K562 (cell line): ENCODE results near the gene DHX8. TPM values are rescaled to one million over a fixed set of nuclear protein-coding genes. Genes with fewer than 3 reads are reported as not detected.
A peak's percentile ranks its signal among the peaks of the same experiment; 100 is the strongest.

Source experiments
- CCNT2 ChIP-seq: IDR thresholded peaks from 2 replicates; pipeline ENCODE4 v1.6.1; 2011; ENCODE audit warnings: borderline replicate concordance, low read depth, mild to moderate bottlenecking, moderate library complexity, mixed read lengths, low read length; ENCODE audit not compliant: insufficient read length; ENCODE audit errors: extremely low read depth
- HMG20A ChIP-seq: fragments of 450-650 bp; formaldehyde crosslinking; conservative IDR thresholded peaks from 2 replicates; pipeline ENCODE4 v1.4.0; 2020; ENCODE audit warnings: mild to moderate bottlenecking, mixed read lengths
- TAF1 ChIP-seq: IDR thresholded peaks from 2 replicates; pipeline ENCODE4 v1.6.1; 2011; ENCODE audit warnings: mild to moderate bottlenecking, low read length, moderate library complexity; ENCODE audit not compliant: insufficient read depth, control insufficient read depth, severe bottlenecking; ENCODE audit errors: extremely low read depth
- ZNF740 ChIP-seq, 3 experiments: fragments of 200-800 bp in 1 of 3; sonication (Bioruptor generic) in 1 of 3; sonication (generic) in 1 of 3; formaldehyde crosslinking in 1 of 3; IDR thresholded peaks; 2 replicates each; pipeline versions ENCODE4 v1.6.1 to v1.8.0; 2016 to 2022; ENCODE audit warnings: mild to moderate bottlenecking in 2 of 3, missing compliant biosample characterization in 2 of 3, missing genetic modification characterization in 2 of 3, missing genetic modification reagents in 1 of 3
- polyA plus RNA-seq, 8 experiments: library from polyadenylated mRNA; depleted of rRNA in 4 of 8; stranded (reverse) in 5 of 8; unstranded in 3 of 8; fragments of >200 nt; fragmentation: Nextera tagmentation in 2 of 8; fragmentation: Illumina TruSeq in 1 of 8; extraction: Ambion mirVana in 2 of 8; extraction: Trizol in 1 of 8; gene quantifications; 2 replicates each; pipeline versions ENCODE4 v1.2.1 to v1.2.3, GENCODE V29; 2011 to 2014; ENCODE audit warnings: inconsistent platforms in 1 of 8, missing spikeins in 1 of 8
- total RNA-seq, 7 experiments: library from RNA; depleted of rRNA in 6 of 7; stranded (reverse); fragments of >200 nt in 6 of 7; fragmentation: Illumina TruSeq in 2 of 7; extraction: Trizol in 2 of 7; gene quantifications; 2 replicates each; pipeline versions ENCODE4 v1.2.1 to v1.2.3, GENCODE V29; 2011 to 2021; ENCODE audit warnings: low replicate concordance in 1 of 7
- TF ChIP-seq, protein P1 (sequence below), 2 experiments: fragments of 450-650 bp; formaldehyde crosslinking in 1 of 2; IDR thresholded peaks; 2 replicates each; pipeline versions ENCODE4 v1.4.0 to v1.6.1; 2014 to 2020; ENCODE audit warnings: mild to moderate bottlenecking in 2 of 2, borderline replicate concordance in 1 of 2, low read depth in 1 of 2
- TF ChIP-seq, protein P2 (sequence below), 2 experiments: fragments of 450-650 bp in 1 of 2; IDR thresholded peaks; 2 replicates each; pipeline ENCODE4 v1.6.1; 2011 to 2017; ENCODE audit warnings: low read depth in 2 of 2, antibody characterized with exemption in 1 of 2, borderline replicate concordance in 1 of 2, low read length in 1 of 2, mild to moderate bottlenecking in 1 of 2, mixed read lengths in 1 of 2; ENCODE audit not compliant: control insufficient read depth in 1 of 2
- TF ChIP-seq, protein P3 (sequence below): sonication (generic); formaldehyde crosslinking; IDR thresholded peaks from 2 replicates; pipeline ENCODE4 v1.9.0; 2022; ENCODE audit warnings: mild to moderate bottlenecking, missing genetic modification reagents
- TF ChIP-seq, protein P4 (sequence below): fragments of 450-650 bp; IDR thresholded peaks from 2 replicates; pipeline ENCODE4 v1.6.1; 2014; ENCODE audit warnings: low read depth, mild to moderate bottlenecking, moderate library complexity, borderline replicate concordance

Gene DHX8
- total and polyA plus RNA-seq, 9 of the 15 experiments (the other 6 are each of a cell fraction or from before 2014, with no cell fraction given): 16.7 to 42.5 (median 25.6) TPM

GRCh38 chr17:43483674-43484551, at the start of gene DHX8 (continued):
- TF ChIP-seq, protein P1, sequence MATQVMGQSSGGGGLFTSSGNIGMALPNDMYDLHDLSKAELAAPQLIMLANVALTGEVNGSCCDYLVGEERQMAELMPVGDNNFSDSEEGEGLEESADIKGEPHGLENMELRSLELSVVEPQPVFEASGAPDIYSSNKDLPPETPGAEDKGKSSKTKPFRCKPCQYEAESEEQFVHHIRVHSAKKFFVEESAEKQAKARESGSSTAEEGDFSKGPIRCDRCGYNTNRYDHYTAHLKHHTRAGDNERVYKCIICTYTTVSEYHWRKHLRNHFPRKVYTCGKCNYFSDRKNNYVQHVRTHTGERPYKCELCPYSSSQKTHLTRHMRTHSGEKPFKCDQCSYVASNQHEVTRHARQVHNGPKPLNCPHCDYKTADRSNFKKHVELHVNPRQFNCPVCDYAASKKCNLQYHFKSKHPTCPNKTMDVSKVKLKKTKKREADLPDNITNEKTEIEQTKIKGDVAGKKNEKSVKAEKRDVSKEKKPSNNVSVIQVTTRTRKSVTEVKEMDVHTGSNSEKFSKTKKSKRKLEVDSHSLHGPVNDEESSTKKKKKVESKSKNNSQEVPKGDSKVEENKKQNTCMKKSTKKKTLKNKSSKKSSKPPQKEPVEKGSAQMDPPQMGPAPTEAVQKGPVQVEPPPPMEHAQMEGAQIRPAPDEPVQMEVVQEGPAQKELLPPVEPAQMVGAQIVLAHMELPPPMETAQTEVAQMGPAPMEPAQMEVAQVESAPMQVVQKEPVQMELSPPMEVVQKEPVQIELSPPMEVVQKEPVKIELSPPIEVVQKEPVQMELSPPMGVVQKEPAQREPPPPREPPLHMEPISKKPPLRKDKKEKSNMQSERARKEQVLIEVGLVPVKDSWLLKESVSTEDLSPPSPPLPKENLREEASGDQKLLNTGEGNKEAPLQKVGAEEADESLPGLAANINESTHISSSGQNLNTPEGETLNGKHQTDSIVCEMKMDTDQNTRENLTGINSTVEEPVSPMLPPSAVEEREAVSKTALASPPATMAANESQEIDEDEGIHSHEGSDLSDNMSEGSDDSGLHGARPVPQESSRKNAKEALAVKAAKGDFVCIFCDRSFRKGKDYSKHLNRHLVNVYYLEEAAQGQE (IDR thresholded peaks at IDR 0.05; ENCODE audit: borderline replicate concordance): peak; percentile 97
- TF ChIP-seq, protein P1 (CRISPR knock-in tag; IDR thresholded peaks at IDR 0.05; ENCODE audit: low read depth): no peak
- TF ChIP-seq TAF1 (peak; percentile 89), ZNF740 (CRISPR knock-in tag; IDR thresholded peaks at IDR 0.05) (peak; percentile 78), ZNF740 (tag; IDR thresholded peaks at IDR 0.05) (no peak), CCNT2 (peak; percentile 25), HMG20A (no peak)
- TF ChIP-seq, protein P2, sequence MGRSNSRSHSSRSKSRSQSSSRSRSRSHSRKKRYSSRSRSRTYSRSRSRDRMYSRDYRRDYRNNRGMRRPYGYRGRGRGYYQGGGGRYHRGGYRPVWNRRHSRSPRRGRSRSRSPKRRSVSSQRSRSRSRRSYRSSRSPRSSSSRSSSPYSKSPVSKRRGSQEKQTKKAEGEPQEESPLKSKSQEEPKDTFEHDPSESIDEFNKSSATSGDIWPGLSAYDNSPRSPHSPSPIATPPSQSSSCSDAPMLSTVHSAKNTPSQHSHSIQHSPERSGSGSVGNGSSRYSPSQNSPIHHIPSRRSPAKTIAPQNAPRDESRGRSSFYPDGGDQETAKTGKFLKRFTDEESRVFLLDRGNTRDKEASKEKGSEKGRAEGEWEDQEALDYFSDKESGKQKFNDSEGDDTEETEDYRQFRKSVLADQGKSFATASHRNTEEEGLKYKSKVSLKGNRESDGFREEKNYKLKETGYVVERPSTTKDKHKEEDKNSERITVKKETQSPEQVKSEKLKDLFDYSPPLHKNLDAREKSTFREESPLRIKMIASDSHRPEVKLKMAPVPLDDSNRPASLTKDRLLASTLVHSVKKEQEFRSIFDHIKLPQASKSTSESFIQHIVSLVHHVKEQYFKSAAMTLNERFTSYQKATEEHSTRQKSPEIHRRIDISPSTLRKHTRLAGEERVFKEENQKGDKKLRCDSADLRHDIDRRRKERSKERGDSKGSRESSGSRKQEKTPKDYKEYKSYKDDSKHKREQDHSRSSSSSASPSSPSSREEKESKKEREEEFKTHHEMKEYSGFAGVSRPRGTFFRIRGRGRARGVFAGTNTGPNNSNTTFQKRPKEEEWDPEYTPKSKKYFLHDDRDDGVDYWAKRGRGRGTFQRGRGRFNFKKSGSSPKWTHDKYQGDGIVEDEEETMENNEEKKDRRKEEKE (IDR thresholded peaks at IDR 0.05; ENCODE audit: borderline replicate concordance in 1 of 2, control insufficient read depth in 1 of 2, low read depth in 2 of 2, low read length in 1 of 2): peak in 1 of 2 experiments; percentile 93; a peak in 2 of 4 replicates
- TF ChIP-seq, protein P3, sequence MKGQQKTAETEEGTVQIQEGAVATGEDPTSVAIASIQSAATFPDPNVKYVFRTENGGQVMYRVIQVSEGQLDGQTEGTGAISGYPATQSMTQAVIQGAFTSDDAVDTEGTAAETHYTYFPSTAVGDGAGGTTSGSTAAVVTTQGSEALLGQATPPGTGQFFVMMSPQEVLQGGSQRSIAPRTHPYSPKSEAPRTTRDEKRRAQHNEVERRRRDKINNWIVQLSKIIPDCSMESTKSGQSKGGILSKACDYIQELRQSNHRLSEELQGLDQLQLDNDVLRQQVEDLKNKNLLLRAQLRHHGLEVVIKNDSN (CRISPR knock-in tag): no peak
- TF ChIP-seq, protein P4, sequence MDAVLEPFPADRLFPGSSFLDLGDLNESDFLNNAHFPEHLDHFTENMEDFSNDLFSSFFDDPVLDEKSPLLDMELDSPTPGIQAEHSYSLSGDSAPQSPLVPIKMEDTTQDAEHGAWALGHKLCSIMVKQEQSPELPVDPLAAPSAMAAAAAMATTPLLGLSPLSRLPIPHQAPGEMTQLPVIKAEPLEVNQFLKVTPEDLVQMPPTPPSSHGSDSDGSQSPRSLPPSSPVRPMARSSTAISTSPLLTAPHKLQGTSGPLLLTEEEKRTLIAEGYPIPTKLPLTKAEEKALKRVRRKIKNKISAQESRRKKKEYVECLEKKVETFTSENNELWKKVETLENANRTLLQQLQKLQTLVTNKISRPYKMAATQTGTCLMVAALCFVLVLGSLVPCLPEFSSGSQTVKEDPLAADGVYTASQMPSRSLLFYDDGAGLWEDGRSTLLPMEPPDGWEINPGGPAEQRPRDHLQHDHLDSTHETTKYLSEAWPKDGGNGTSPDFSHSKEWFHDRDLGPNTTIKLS: peak; percentile 90
